ENCODE measurements around the gene ADRA2B. TPM values are rescaled to one million over a fixed set of nuclear protein-coding genes. Genes with fewer than 3 reads are reported as not detected.

The ADRA2B gene
- total RNA-seq, 2 donors from 2014 or later: 3.5 to 4.5 TPM

DNA sequence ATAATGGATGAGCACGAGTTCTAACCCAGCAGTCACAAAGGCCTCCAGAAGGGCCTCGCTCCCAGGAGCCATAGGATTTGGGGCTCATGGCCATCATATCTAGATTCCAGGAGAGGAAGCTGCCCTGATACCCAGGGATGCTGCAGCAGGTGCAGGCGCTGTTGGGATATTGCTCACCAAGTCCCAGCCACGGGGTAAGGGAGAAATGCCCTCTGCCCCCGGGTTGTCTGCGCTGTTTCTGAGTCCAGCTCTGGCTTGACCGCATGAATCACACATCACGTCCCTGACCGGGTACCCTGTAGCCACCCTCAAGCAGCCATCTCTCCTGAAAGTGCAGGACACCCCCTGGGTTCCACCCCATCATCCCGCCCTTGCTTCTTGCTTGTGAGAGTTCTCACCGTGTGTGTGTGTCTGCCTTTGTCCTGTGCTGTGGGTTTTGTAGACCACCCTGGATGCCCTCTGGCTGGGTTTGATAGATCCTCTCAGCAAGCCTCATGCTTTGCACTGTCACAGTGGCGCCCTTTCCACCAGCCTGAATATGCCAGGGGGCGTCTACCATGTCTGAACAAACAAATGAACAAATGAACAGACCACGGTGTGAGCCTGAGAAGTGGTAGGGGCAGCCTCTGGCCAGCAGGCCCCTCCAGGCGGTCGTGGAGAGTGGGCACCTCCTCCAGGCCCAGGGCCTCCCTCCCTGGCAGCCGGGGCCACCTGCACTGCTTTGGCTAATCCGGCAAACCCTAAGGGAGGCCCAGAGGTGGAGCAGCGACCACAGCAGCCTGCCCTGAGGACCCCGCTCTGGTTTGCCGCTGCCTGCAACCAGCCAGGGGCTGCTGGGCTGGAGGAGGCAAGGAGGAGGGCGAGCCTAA, 32.1 kb downstream of the ADRA2B start:
- peaks cover 0 to 18% of the 10 kb centered on the region in 2 donors for H3K4me1 ChIP-seq (ENCODE audit: control insufficient read depth in 1 of 2, low read depth in 2 of 2)
- ATAC-seq (ENCODE audit: insufficient number of reproducible peaks, low FRiP score, low read depth) (no peak), DNase-seq (ENCODE audit: low spot score) (no peak)
- TF ChIP-seq, protein P1, sequence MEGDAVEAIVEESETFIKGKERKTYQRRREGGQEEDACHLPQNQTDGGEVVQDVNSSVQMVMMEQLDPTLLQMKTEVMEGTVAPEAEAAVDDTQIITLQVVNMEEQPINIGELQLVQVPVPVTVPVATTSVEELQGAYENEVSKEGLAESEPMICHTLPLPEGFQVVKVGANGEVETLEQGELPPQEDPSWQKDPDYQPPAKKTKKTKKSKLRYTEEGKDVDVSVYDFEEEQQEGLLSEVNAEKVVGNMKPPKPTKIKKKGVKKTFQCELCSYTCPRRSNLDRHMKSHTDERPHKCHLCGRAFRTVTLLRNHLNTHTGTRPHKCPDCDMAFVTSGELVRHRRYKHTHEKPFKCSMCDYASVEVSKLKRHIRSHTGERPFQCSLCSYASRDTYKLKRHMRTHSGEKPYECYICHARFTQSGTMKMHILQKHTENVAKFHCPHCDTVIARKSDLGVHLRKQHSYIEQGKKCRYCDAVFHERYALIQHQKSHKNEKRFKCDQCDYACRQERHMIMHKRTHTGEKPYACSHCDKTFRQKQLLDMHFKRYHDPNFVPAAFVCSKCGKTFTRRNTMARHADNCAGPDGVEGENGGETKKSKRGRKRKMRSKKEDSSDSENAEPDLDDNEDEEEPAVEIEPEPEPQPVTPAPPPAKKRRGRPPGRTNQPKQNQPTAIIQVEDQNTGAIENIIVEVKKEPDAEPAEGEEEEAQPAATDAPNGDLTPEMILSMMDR (IDR thresholded peaks at IDR 0.05): no peak
- H3K27me3 ChIP-seq (replicated peaks; ENCODE audit: insufficient read depth): no peaks in the 10 kb centered on the region
- no peaks in the 10 kb centered on the region for H3K9me3 ChIP-seq
- H3K27ac ChIP-seq: peak overlapping the region in 1 of 2 donors; percentile 15
- H3K4me3 ChIP-seq: no peak overlapping the region
- H3K36me3 ChIP-seq: no peaks in the 10 kb centered on the region

DNA sequence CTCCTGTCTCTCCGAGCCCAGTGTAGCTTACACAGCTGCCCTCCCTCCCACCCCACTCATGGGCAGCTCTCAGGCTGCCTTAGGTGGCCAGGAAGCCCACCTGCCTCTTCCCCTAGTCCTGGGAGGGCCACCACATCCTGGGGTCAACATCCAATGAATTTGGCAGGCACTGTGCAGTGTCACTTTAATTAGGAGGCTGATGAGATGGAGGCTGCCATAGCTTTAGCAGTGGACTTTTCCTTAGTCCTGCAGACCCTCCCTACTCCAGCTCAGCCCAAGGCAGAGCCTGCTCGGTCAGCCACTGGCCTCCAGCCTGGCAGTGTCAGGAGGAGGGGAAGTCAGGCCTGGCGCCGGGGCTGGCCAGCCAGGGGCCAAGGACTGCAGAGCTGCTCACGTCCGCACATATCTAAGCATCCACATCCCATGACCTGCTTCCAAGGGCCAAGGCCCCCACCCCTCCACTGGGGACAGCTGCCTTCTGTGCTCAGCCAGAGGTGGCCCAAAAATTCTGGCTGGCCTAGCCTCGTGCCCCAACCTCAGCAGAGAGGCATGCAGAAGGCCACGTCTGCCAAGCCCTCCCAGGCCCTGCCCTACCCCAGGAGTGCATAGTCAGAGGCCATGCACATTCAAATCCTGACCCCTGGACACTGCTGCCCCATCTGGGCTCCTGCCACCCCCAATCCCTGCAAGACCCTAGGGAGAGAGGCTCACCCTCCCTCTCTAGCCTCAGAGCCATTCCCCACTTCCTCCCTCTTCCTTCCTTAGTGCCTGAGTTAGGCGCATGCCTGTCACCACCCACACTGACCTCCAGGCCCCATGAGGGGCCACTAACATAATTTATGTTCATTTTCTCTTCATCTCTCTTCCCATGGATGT, 33.1 kb downstream of the ADRA2B start:
- no peak for DNase-seq (ENCODE audit: low spot score)
- peaks cover 0 to 18% of the 10 kb centered on the region in 2 donors for H3K4me1 ChIP-seq (ENCODE audit: control insufficient read depth in 1 of 2, low read depth in 2 of 2)
- H3K9me3 ChIP-seq: no peaks in the 10 kb centered on the region
- ATAC-seq (ENCODE audit: insufficient number of reproducible peaks, low FRiP score, low read depth): no peak
- H3K4me3 ChIP-seq: no peak overlapping the region
- no peaks in the 10 kb centered on the region for H3K27me3 ChIP-seq (replicated peaks; ENCODE audit: insufficient read depth)
- H3K27ac ChIP-seq: peak overlapping the region in 1 of 2 donors; percentile 15
- H3K36me3 ChIP-seq: no peaks in the 10 kb centered on the region
- TF ChIP-seq, protein P1 (IDR thresholded peaks at IDR 0.05): no peak

DNA sequence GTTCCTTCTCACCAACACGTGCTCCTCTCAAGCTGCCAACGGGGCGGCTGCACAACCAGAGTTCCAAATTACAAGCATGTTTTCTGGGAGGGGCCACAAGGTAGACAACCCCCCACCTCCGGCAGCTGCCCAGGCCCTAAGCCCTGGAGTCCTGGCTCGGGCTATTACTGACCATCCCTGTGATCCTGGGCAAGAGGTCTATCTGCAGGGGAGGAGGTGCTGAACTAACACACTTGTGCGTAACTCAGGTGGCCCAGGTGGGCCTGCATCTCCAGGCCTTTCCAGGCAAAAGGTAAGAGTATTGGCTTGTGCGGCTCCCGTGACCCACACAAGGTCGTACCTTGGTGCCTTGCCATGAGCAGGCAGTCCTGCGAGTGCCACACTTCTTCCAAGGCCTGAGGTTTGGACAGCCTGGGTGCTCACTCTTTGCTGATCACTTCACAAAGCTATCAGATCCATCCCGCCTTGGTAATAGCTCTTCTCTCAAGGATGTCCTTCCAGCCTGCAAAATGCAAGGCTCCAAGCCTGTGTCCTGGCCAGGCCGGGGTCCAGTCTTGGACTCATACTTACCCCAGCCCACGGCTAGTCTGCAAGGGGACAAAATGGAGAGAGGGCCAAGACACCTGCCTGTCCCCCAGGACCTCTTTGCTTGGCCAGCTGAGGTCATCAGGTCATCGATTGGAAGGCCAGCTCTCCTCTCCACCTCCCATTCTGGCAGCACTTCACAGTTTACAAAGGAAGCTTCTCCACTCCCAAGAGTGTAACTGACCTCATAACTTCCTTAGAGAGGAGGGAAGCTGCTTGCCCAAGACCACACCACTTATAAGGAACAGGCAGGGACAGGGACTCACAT, 33.9 kb downstream of the ADRA2B start:
- H3K27ac ChIP-seq: peak overlapping the region in 1 of 2 donors; percentile 15
- TF ChIP-seq, protein P1 (IDR thresholded peaks at IDR 0.05): no peak
- no peak for DNase-seq (ENCODE audit: low spot score)
- H3K4me3 ChIP-seq: no peak overlapping the region
- no peaks in the 10 kb centered on the region for H3K9me3 ChIP-seq
- no peaks in the 10 kb centered on the region for H3K36me3 ChIP-seq
- ATAC-seq (ENCODE audit: insufficient number of reproducible peaks, low FRiP score, low read depth): no peak
- H3K4me1 ChIP-seq (ENCODE audit: control insufficient read depth in 1 of 2, low read depth in 2 of 2): peaks cover 0 to 18% of the 10 kb centered on the region in 2 donors
- H3K27me3 ChIP-seq (replicated peaks; ENCODE audit: insufficient read depth): no peaks in the 10 kb centered on the region

DNA sequence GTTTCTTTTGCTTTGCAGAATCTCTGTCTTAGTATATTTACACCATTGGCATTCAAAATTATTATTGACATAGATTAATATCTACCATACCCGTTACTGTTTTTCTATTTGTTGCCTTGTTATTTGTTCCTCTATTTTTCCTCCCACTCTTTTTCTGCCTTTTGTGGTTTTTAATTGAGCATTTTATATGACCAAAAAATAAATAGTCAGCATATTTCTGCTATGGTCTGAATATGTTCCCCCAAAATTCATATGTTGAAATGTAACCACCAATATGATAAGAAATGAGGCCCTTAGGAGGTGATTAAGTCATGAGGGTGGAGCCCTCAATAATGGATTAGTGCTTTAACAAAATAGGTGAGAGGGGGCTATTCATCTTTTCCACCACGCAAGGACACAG, 35.3 kb downstream of the ADRA2B start:
- TF ChIP-seq, protein P1 (IDR thresholded peaks at IDR 0.05): no peak
- H3K36me3 ChIP-seq: no peaks in the 10 kb centered on the region
- H3K27me3 ChIP-seq (replicated peaks; ENCODE audit: insufficient read depth): no peaks in the 10 kb centered on the region
- ATAC-seq (ENCODE audit: insufficient number of reproducible peaks, low FRiP score, low read depth): no peak
- no peaks in the 10 kb centered on the region for H3K9me3 ChIP-seq
- no peak for DNase-seq (ENCODE audit: low spot score)
- H3K27ac ChIP-seq: no peak overlapping the region
- peaks cover 0 to 18% of the 10 kb centered on the region in 2 donors for H3K4me1 ChIP-seq (ENCODE audit: control insufficient read depth in 1 of 2, low read depth in 2 of 2)
- no peak overlapping the region for H3K4me3 ChIP-seq

Data from thoracic aorta (tissue), 2 donors.